HG03432 (cell line): ENCODE measurements around the gene CALY.

ENCODE experiments used
- ATAC-seq: cut with Tn5 transposase; IDR thresholded peaks from one replicate; pipeline ENCODE4 v1.9.1; 2021; ENCODE audit warnings: mild to moderate bottlenecking, moderate library complexity; ENCODE audit not compliant: unreplicated experiment

Gene CALY

DNA sequence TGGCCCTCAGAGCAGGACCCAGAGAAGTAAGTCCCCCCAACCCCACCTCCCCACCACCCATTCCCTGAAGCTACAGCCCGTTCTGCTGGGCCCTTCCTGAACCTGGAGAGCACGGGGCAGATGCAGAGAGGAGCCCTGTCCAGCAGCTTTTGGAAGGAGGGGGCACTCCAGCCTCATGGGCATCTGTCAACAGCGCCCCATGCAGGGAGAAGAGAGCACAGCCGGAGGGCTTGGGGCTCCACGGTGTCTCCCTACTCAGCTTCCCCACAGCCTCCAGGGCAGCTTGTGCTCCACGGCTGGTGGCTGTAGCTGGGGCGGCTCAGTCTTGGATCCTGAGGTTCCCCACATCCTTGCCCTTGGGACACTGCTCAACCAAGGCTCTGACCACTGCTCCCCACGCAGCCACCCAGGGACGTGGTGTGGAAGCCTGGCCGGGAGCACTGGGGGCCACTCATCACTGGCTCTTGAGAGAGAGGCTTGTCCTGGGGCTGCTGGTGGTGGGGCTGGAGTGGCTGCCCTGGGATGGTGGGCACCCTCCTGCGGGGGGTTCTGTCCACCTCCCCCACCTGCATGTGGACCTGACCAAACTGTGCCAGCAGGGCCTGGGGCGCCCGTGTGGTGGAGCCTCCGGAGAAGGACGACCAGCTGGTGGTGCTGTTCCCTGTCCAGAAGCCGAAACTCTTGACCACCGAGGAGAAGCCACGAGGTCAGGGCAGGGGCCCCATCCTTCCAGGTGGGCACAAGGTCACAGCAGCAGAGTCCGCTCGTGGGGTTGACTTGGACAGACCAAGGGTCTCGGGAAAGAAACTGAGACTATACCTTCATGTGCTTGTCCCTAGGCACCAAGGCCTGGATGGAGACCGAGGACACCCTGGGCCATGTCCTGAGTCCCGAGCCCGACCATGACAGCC lies 15.0 kb upstream of the CALY start:
- ATAC-seq = no peak

GRCh38 chr10:133350950-133351329 lies 14.2 kb upstream of the CALY start:
- ATAC-seq = no peak

GRCh38 chr10:133350283-133350949 lies 13.7 kb upstream of the CALY start:
- no peak for ATAC-seq

- no peak for ATAC-seq
Measured at GRCh38 chr10:133349577-133350011, 12.9 kb upstream of the CALY start.

DNA sequence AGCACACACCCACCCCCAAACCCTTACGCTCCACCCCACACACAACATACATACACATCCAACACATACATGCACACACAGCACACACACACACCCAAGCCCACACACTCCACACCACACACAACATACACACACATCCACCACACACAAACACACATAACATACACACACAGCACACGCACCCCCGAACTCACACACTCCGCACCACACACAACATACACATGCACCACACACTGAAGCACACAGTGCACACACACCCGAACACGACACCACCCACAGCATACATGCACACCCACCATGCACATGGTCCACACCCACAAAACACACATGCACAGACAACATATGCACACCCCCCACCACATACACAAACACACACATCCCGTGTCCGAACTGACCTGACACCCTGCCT lies 12.5 kb upstream of the CALY start:
- ATAC-seq = no peak

DNA sequence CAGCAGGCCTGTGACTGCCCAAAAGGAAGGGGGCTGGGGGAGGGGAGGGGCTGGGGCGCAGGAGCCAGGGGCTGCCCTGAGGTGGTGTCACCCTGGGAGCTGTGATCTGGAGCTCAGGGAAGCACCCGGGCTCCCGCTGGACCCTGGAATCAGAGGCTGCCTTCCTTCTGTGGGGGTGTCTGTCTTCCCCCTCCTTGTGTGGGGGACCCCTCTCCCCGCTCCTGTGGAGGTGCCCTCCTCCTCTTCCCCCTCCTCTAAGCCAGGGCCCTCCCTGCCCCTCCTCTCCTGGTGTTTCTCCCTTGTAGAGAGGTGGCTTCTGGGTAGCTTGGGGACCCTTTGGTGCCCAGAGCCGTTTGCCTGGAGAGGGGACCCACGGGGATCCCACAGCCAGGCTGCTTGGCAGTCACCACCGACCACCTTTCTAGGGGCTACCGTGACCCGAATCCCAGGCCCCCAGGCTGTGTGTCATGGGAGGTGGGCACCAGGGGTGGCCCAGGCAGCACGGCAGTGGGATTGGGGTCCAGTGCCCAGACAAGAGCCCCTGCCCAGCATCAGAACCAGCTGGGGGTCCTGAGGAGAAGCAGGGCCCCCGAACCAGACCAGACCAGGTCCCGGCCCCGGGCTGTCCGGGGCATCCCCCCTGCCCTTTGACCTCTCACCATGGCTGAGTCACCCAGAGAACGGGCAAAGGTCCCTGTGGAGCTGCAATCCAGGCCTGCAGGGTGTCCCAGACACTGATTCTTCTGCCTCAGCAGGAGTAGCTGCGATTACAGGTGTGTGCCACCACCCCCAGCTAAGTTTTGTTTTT lies 11.2 kb upstream of the CALY start:
- ATAC-seq = no peak

DNA sequence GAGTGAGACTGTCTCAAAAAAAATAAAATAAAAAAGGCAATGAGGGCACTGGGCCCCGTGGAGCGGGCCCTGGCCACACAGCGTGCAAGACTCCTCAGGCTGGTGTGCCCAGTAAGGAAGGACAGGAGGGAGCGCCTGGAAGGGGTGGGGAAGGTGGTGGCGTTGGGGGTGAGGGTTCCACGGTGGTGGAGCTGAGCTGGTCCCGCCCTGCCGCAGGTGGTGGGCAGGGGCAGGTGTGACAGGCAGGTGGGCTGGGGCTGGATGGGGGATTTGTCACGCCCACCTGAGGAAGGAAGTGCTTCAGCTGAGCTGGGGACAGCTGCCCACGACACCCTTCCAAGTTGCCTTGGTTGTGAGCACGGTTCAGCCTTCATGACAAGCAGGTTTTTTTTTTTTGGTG lies 9.7 kb upstream of the CALY start:
- no peak for ATAC-seq

- ATAC-seq = no peak
Measured at GRCh38 chr10:133344236-133344635, 7.5 kb upstream of the CALY start.

DNA sequence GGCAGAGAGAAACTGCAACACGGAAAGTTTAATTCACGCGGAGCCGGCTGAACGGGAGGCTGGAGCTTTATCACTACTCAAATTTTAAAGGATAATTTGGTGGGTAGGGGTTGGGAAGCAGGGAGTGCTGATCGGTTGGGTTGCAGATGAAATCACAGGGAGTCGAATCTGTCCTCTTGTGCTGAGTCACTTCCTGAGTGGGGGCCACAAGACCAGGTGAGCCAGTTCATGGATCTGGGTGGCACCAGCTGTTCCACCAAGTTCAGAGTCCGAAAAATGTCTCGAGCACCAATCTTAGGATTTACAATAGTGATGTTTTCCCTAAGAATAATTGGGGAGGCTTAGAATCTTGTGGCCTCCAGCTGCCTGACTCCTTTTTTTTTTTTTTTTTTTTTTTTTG lies 6.9 kb upstream of the CALY start:
- no peak for ATAC-seq

GRCh38 chr10:133342942-133343341 lies 6.2 kb upstream of the CALY start:
- ATAC-seq = no peak

- no peak for ATAC-seq
Measured at GRCh38 chr10:133341983-133342382, 5.3 kb upstream of the CALY start.

DNA sequence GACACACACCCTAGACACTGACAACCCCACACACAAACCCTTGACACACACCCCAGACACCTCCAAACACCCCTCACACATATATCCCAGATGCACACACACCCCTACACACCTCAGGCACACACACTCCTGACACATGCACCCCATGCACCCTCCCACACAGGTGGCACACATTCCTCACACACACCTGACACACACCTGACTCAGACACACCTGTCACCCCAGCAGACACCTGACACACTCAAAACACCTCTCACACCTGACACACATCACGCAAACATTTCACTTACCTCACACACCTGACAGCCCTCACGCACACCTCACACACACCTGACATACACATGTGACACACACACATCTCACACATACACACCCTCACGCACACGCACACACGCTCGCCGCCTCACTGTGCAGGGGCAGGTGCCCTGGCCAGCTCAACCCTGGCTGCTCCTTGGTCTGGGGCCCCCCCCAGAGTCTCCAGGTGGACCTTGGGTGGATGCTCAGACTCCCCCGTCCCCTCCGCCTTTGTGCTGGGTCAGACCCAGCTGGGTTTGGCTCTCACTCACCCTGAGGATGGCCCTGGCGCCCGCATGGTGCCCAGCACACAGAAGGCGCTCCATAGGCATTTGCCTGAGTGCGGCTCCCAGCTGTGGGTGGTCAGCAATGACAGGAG lies 3.1 kb upstream of the CALY start:
- ATAC-seq = no peak

DNA sequence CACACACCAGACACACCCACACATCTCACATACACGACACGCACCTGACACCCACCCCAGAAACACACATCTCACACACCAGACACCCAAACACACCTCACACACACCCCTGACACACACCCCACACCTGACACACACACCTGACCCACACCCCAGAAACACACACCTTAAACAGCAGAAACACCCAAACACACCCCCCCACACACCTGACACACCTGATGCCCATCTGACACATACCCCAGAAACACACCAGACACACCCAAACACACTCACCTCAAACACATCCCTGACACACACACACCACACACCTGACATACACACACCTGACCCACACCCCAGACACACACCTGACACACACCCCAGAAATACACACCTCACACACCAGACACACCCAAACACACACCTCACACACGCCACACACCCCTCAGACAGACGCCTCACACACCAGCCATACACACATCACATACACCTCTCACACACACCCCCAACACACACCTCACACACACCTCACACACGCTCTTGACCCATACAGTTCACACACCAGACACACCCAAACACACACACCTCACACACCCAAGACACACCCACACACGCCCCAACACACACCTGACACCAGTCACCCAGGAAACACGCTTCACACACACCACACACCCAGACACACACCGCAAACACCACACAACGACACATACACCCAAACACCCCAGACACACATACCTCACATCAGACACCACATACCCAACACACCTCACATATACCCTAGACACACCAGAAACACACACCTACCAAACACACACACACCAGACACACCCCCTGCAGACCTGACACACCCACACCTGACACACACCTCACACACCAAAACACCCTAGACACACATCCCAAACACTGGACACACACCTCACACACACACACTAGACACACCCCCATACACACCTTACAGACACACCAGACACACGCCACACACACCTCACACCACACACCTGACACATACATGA lies 1.7 kb upstream of the CALY start:
- ATAC-seq = no peak

GRCh38 chr10:133337370-133337725 lies 652 bp upstream of the CALY start:
- no peak for ATAC-seq

DNA sequence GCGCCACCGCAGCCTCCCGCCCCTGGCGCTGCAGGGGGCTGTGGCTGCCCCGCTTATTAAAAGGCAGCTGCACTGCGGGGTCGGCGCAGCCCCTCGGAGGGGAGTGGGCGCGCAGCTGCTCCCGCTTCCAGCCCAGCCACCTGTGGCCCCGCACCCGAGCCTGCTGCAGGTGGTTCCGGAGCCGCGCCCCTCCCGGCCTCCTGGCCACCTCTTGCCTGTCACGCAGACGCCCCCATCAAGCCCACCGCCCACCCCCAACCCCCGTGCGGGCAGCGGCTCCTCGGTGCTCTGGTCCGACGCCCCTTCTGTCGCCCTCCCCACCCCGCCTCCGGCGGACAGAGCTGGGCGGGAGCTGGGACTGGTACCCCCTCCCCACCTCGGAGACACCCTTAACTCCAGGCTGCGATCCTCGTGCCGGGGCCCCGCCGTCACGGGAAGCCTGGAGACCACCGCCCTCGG lies 549 bp downstream of the CALY start:
- no peak for ATAC-seq

DNA sequence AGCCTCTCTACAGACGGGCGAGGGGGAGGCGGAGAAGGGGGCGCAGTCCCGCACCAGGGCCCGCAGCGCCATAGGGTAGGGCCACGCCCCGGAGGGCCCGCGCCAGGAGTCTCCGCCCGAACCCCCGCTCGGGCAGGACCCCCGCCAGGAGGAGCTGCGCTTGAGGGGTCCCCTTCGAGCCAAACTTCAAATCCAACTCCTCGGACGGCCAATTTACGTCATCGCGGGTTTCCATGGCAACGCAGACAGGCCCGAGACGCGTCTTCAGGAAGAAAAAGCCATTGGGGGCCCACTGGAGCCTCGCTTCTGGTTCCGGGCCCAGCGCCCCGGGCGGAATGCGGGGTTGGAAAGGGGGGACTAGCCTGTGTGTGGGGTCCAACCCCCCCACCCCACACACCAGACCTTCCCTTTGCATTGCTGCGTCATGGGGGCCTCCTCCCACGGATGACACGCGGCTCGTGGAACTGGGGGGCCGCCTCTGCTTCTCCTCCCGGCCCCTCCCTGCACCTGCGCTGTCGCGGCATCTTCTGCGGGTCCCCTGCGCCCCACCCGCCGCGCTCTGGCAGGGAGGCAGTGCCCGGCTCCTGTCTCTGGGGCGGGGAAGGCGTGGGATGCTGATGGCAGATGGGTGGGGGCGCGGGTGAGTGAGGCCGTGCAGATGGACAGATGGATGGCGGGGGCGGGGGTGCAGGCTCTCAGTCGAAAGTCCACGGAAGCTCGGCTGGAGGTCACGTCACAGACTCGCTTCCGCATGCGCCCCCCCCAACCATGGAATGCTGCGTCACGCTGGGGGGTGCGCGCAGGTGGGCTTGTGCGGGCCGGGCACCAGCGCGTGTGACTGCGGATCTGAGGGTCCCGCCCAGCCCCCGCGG lies 1.2 kb downstream of the CALY start:
- ATAC-seq = peak; percentile 53

GRCh38 chr10:133334503-133335245 lies 2.0 kb downstream of the CALY start:
- ATAC-seq = peak; percentile 39
